Measurements from ENCODE around the gene SCYGR4. TPM values are rescaled to one million over a fixed set of nuclear protein-coding genes. Genes with fewer than 3 reads are reported as not detected.

The SCYGR4 gene
- total and polyA plus RNA-seq, 3 donors from 2014 or later = not detected

DNA sequence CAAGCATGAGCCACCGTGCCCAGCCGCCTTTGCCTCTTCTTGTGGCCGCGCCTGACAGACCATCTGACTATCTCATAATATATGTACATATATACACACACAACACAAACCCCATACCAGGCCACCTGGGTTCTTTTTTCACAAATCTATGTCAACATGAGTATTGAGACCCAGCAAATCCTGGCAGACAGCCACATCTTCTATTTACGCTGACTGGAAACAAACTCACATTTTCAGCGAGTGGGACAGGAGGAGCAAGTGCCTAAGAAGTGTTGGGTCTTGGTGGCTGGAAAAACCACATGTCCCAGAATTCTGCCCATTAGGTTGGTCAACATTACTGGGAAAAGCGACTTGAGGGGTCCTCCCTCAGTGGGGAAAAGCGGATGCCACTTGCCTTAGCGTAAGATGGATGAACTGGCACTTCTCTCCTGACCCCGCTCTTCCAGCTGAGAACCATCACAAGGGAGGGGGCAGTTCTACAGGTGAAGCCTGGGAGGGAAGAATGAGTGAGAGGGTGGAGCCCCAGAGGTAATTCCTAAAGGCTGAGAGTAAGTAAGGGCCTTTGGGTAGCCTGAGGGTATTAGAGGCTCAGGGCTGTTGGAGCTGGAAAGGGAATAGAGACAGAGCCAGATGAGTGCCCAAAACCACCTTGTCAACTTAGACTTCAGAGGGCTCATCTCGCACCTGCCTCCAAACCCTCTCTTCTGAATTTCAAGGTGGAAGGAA is 4.6 kb upstream of the SCYGR4 start:
- Histone ChIP-seq H3K4me1 (no peaks in the 10 kb centered on the region), H3K27me3 (no peaks in the 10 kb centered on the region), H3K9me3 (no peaks in the 10 kb centered on the region), H3K36me3 (ENCODE audit: low read depth, missing control alignments) (no peaks in the 10 kb centered on the region), H3K4me3 (no peak overlapping the region), H3K27ac (no peak overlapping the region)
- no peak for DNase-seq
- no peak for TF ChIP-seq POLR2A (IDR thresholded peaks at IDR 0.05)
- TF ChIP-seq, protein P1, sequence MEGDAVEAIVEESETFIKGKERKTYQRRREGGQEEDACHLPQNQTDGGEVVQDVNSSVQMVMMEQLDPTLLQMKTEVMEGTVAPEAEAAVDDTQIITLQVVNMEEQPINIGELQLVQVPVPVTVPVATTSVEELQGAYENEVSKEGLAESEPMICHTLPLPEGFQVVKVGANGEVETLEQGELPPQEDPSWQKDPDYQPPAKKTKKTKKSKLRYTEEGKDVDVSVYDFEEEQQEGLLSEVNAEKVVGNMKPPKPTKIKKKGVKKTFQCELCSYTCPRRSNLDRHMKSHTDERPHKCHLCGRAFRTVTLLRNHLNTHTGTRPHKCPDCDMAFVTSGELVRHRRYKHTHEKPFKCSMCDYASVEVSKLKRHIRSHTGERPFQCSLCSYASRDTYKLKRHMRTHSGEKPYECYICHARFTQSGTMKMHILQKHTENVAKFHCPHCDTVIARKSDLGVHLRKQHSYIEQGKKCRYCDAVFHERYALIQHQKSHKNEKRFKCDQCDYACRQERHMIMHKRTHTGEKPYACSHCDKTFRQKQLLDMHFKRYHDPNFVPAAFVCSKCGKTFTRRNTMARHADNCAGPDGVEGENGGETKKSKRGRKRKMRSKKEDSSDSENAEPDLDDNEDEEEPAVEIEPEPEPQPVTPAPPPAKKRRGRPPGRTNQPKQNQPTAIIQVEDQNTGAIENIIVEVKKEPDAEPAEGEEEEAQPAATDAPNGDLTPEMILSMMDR (IDR thresholded peaks at IDR 0.05) = no peak
- intact Hi-C loops (cut with DNase I; ENCODE audit: low total_unique reads) = no loop called here
- WGBS, 2 donors = 83 to 90% methylated on average over 11 of the region's 11 CpGs

GRCh38 chr2:227613272-227613660 is 4.0 kb upstream of the SCYGR4 start:
- Histone ChIP-seq H3K4me3 (no peak overlapping the region), H3K27ac (no peak overlapping the region), H3K36me3 (ENCODE audit: low read depth, missing control alignments) (no peaks in the 10 kb centered on the region), H3K27me3 (no peaks in the 10 kb centered on the region), H3K9me3 (no peaks in the 10 kb centered on the region), H3K4me1 (no peaks in the 10 kb centered on the region)
- TF ChIP-seq, protein P1 (IDR thresholded peaks at IDR 0.05) = no peak
- no peak for TF ChIP-seq POLR2A (IDR thresholded peaks at IDR 0.05)
- no peak for DNase-seq
- intact Hi-C loops (cut with DNase I; ENCODE audit: low total_unique reads) = no loop called here
- WGBS, 2 donors = 84 to 89% methylated on average over 4 of the region's 4 CpGs

- intact Hi-C loops (cut with DNase I; ENCODE audit: low total_unique reads) = no loop called here
- Histone ChIP-seq H3K4me1 (no peaks in the 10 kb centered on the region), H3K4me3 (no peak overlapping the region), H3K36me3 (ENCODE audit: low read depth, missing control alignments) (no peaks in the 10 kb centered on the region), H3K27ac (no peak overlapping the region), H3K27me3 (no peaks in the 10 kb centered on the region), H3K9me3 (no peaks in the 10 kb centered on the region)
- TF ChIP-seq, protein P1 (IDR thresholded peaks at IDR 0.05) = no peak
- no peak for DNase-seq
- 55 to 87% methylated on average over 1 to 4 of the region's 4 CpGs for WGBS, 2 donors
These were observed 3.1 kb upstream of the SCYGR4 start for GRCh38 chr2:227614246-227614645.

DNA sequence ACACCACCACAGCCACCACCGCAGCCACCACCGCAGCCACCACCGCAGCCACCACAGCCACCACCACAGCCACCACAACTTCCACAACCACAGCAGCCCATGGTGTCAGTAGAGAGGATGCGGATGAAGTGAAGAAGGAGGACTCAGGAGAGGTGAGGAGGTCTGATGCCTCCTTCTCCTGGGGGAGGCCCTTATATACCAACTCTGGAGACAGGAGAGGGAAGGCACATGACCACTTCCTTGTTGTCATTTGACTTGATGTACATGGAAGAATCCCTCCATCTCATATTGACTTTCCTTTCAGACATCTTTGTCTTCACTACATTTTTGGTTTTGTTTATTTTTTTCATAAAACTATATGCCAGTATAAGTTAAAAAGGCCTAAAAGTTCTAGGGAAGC is 2.6 kb upstream of the SCYGR4 start, which contains the start of gene SCYGR3:
SCYGR3 (minus strand) TSS at position 101 of the 400 bp plus-strand sequence; CDS start at position 101, 0 bp downstream.
- Histone ChIP-seq H3K9me3 (no peaks in the 10 kb centered on the region), H3K27me3 (no peaks in the 10 kb centered on the region), H3K4me3 (no peak within 1 kb of the TSS), H3K4me1 (no peaks in the 10 kb centered on the region), H3K27ac (no peak within 1 kb of the TSS), H3K36me3 (ENCODE audit: low read depth, missing control alignments) (no peaks in the 10 kb centered on the region)
- DNase-seq = no peak
- intact Hi-C loops (cut with DNase I; ENCODE audit: low total_unique reads) = no loop called here
- WGBS, 2 donors = 99 to 100% methylated on average over 4 of the region's 4 CpGs
- TF ChIP-seq, protein P1 (IDR thresholded peaks at IDR 0.05) = no peak
- TF ChIP-seq POLR2A (IDR thresholded peaks at IDR 0.05) = no peak

DNA sequence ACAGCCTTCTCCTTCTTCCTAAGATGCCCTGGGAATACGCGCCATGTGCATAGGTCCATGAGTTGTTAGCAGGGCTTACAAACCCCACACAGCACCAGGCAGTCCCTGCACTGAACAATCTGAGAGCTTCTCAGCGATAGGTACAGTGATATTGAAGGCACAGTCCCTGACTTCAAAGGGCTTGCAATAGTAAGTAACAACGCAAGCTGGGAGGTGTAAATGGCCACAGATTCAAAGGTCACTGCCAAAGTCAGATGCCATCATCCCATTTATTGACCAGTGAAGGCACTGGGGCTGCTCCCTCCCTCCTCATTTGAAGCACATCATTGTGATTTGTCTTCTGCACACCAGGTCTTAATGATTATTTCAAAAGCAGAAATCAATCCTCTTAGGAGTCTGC is 2.1 kb upstream of the SCYGR4 start:
- WGBS, 2 donors = 86 to 92% methylated on average over 4 of the region's 4 CpGs
- no peak for TF ChIP-seq POLR2A (IDR thresholded peaks at IDR 0.05)
- TF ChIP-seq, protein P1 (IDR thresholded peaks at IDR 0.05) = no peak
- no peaks in the 10 kb centered on the region for H3K27me3 ChIP-seq

More for the DNA sequence above, 2.1 kb upstream of the SCYGR4 start:
- DNase-seq = no peak
- Histone ChIP-seq H3K9me3 (no peaks in the 10 kb centered on the region), H3K36me3 (ENCODE audit: low read depth, missing control alignments) (no peaks in the 10 kb centered on the region), H3K27ac (no peak overlapping the region), H3K4me3 (no peak overlapping the region), H3K4me1 (no peaks in the 10 kb centered on the region)
- intact Hi-C loops (cut with DNase I; ENCODE audit: low total_unique reads) = no loop called here
